ENCODE results near the gene PRSS2. TPM values are rescaled to one million over a fixed set of nuclear protein-coding genes. Genes with fewer than 3 reads are reported as not detected.
"Not testable (repeated sequence)": the region's sequence is repeated elsewhere in the genome, so short reads cannot be mapped to it uniquely, and the experiment has no call there.

Gene PRSS2
- total and polyA plus RNA-seq, 2 donors (not counting 3 experiments of a cell fraction or from before 2014, with no cell fraction given) = 0.25 TPM; not detected in 1

GRCh38 chr7:142754681-142755575, 15.8 kb upstream of the PRSS2 start:
- no TSS peak for BruUV-seq (replicated peaks)
- no peaks in the 10 kb centered on the region for H3K36me3 ChIP-seq (ENCODE audit: control insufficient read depth in 2 of 2, extremely low read depth in 1 of 2, insufficient read depth in 2 of 2, low read length in 2 of 2)
- H3K4me1 ChIP-seq (ENCODE audit: control insufficient read depth, extremely low read depth, insufficient read depth, low read length) = peaks cover 3% of the 10 kb centered on the region
- H3K27me3 ChIP-seq (ENCODE audit: control insufficient read depth in 2 of 2, insufficient read depth in 2 of 2, low read length in 2 of 2) = peaks cover 6 to 13% of the 10 kb centered on the region in 2 experiments
- no peak overlapping the region for H2AFZ ChIP-seq (ENCODE audit: low read depth, low read length)
- H3K4me3 ChIP-seq (replicated peaks in 1 of 3; ENCODE audit: insufficient read depth in 1 of 3, low read depth in 1 of 3, low read length in 3 of 3) = no peak overlapping the region
- H3K4me2 ChIP-seq (ENCODE audit: insufficient read depth, low read length) = no peak overlapping the region
- H3K9ac ChIP-seq (replicated peaks; ENCODE audit: extremely low read depth, insufficient read depth, low read length) = no peak overlapping the region
- POLR2A ChIA-PET = no interaction called here
- no peaks in the 10 kb centered on the region for H3K9me3 ChIP-seq (replicated peaks; ENCODE audit: control insufficient read depth, insufficient read depth, low read length)
- TF ChIP-seq JUN (IDR thresholded peaks at IDR 0.05; ENCODE audit: borderline replicate concordance, insufficient read depth, insufficient read length, low read depth) = no peak
- TF ChIP-seq, protein P1, sequence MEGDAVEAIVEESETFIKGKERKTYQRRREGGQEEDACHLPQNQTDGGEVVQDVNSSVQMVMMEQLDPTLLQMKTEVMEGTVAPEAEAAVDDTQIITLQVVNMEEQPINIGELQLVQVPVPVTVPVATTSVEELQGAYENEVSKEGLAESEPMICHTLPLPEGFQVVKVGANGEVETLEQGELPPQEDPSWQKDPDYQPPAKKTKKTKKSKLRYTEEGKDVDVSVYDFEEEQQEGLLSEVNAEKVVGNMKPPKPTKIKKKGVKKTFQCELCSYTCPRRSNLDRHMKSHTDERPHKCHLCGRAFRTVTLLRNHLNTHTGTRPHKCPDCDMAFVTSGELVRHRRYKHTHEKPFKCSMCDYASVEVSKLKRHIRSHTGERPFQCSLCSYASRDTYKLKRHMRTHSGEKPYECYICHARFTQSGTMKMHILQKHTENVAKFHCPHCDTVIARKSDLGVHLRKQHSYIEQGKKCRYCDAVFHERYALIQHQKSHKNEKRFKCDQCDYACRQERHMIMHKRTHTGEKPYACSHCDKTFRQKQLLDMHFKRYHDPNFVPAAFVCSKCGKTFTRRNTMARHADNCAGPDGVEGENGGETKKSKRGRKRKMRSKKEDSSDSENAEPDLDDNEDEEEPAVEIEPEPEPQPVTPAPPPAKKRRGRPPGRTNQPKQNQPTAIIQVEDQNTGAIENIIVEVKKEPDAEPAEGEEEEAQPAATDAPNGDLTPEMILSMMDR (IDR thresholded peaks at IDR 0.05; ENCODE audit: extremely low read depth in 1 of 2, insufficient read depth in 1 of 2, low read depth in 1 of 2, low read length in 2 of 2) = no peak
- no peak for TF ChIP-seq POLR2A (IDR thresholded peaks at IDR 0.05; ENCODE audit: low read depth, low read length)
- TF ChIP-seq FOS (IDR thresholded peaks at IDR 0.05; ENCODE audit: borderline replicate concordance, insufficient read depth, low read length) = no peak
- TF ChIP-seq GATA2 (IDR thresholded peaks at IDR 0.05; ENCODE audit: insufficient read depth, insufficient read length, low read depth, low read length) = no peak
- TF ChIP-seq MYC (IDR thresholded peaks at IDR 0.05; ENCODE audit: low read depth, low read length) = no peak
- TF ChIP-seq POLR2AphosphoS5 (IDR thresholded peaks at IDR 0.05; ENCODE audit: insufficient read depth, low read depth, low read length) = no peak
- no peak for TF ChIP-seq EZH2 (IDR thresholded peaks at IDR 0.05; ENCODE audit: borderline replicate concordance, low read depth, low read length, severe bottlenecking)
- no peak for TF ChIP-seq MAX (IDR thresholded peaks at IDR 0.05; ENCODE audit: insufficient read depth, insufficient read length)
- peak; percentile 97 for FAIRE-seq
- intact Hi-C loops (cut with micrococcal nuclease) = loop anchor here (2.0 kb wide), 1 partner anchor 22 kb away; no protein-coding TSS in a partner anchor
- no peaks in the 10 kb centered on the region for H3K9me1 ChIP-seq (replicated peaks; ENCODE audit: control insufficient read depth, extremely low read depth, insufficient read depth, low read length)
- no peaks in the 10 kb centered on the region for H3K79me2 ChIP-seq (ENCODE audit: control insufficient read depth, insufficient read depth, low read length)
- no peaks in the 10 kb centered on the region for H4K20me1 ChIP-seq (replicated peaks; ENCODE audit: control insufficient read depth, extremely low read depth, insufficient read depth, low read length)
- CTCF ChIA-PET = interaction anchor here (3.0 kb wide), 1 partner anchor 28 kb away, joined by 15 read pairs; no protein-coding TSS in a partner anchor
- dilution Hi-C loops (cut with MboI; ENCODE audit: extremely low pct_ligation_motif_present, low sequenced_read_pairs) = no loop called here
- DNase-seq (ENCODE audit: low read depth, low spot score) = peak; percentile 50
- H3K27ac ChIP-seq (ENCODE audit: insufficient read depth, low read depth, low read length) = no peak overlapping the region

GRCh38 chr7:142758312-142758711, 12.5 kb upstream of the PRSS2 start:
- H3K9me1 ChIP-seq (replicated peaks; ENCODE audit: control insufficient read depth, extremely low read depth, insufficient read depth, low read length); H3K36me3 ChIP-seq (ENCODE audit: control insufficient read depth in 2 of 2, extremely low read depth in 1 of 2, insufficient read depth in 2 of 2, low read length in 2 of 2); BruUV-seq (replicated peaks); intact Hi-C loops (cut with micrococcal nuclease); POLR2A ChIA-PET; FAIRE-seq; H3K4me3 ChIP-seq (replicated peaks in 1 of 3; ENCODE audit: insufficient read depth in 1 of 3, low read depth in 1 of 3, low read length in 3 of 3); H3K4me2 ChIP-seq (ENCODE audit: insufficient read depth, low read length); DNase-seq (ENCODE audit: low read depth, low spot score); H3K9me3 ChIP-seq (replicated peaks; ENCODE audit: control insufficient read depth, insufficient read depth, low read length); H3K27ac ChIP-seq (ENCODE audit: insufficient read depth, low read depth, low read length); H2AFZ ChIP-seq (ENCODE audit: low read depth, low read length); H3K79me2 ChIP-seq (ENCODE audit: control insufficient read depth, insufficient read depth, low read length); H3K4me1 ChIP-seq (ENCODE audit: control insufficient read depth, extremely low read depth, insufficient read depth, low read length); dilution Hi-C loops (cut with MboI; ENCODE audit: extremely low pct_ligation_motif_present, low sequenced_read_pairs); H3K9ac ChIP-seq (replicated peaks; ENCODE audit: extremely low read depth, insufficient read depth, low read length); H4K20me1 ChIP-seq (replicated peaks; ENCODE audit: control insufficient read depth, extremely low read depth, insufficient read depth, low read length): not testable (repeated sequence)
- CTCF ChIA-PET = interaction anchor here (1.5 to 2.0 kb wide), 3 partner anchors 9 to 25 kb away, joined by 4 to 5 read pairs (median 4); no protein-coding TSS in a partner anchor
- H3K27me3 ChIP-seq (ENCODE audit: control insufficient read depth in 2 of 2, insufficient read depth in 2 of 2, low read length in 2 of 2) = peaks cover 3 to 25% of the 10 kb centered on the region in 2 experiments
